ENCODE data around the gene RBPJL.

RBPJL gene

GRCh38 chr20:45361793-45362192 lies 55.2 kb downstream of the RBPJL start:
- no peak for DNase-seq (ENCODE audit: low spot score)

GRCh38 chr20:45362804-45363610 lies 56.4 kb downstream of the RBPJL start, which contains the start of gene SYS1:
SYS1 (plus strand) TSS chr20:45363156; CDS start chr20:45363532, 376 bp downstream.
- peak; percentile 98 for DNase-seq (ENCODE audit: low spot score)

DNA sequence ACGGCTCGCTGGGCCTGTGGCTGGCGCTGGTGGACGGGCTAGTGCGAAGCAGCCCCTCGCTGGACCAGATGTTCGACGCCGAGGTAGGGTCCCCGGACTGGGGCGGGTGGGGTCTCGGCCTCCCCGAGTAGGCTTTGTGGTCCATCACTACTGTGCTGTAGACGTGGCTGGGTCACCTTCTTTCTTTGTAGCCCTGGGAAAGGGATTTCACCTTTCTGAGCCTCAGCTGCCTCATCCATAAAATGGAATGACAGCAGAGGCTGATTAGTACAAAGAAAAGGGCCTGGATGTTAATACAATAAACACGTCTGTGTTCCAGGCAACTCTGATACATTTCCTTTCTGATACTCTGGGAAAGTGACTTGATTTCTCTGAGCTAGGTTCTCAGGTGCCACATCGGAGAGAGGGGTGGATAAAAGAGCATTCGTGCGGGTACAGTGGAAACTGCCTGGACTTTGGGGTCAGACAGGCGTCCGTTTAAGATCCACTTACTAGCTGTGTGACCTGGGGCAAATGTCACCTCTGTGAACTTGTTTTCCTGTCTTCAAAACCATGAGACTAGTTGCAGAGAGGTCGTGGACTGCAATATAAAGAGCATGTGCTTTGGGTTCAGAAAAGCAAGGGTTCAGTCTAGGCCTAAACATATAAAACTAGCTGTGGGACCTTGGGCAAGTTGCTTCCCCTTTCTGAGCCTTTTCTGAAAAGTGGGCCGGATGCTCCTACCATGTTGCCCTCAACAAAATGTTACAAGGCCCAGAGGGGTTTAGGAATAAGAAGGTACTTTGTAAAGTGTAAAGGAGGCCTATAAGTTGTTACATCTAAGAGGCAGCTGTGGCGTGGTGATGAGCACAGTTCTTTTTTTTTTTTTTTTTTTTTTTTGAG lies 57.2 kb downstream of the RBPJL start:
- no peak for DNase-seq (ENCODE audit: low spot score)

DNA sequence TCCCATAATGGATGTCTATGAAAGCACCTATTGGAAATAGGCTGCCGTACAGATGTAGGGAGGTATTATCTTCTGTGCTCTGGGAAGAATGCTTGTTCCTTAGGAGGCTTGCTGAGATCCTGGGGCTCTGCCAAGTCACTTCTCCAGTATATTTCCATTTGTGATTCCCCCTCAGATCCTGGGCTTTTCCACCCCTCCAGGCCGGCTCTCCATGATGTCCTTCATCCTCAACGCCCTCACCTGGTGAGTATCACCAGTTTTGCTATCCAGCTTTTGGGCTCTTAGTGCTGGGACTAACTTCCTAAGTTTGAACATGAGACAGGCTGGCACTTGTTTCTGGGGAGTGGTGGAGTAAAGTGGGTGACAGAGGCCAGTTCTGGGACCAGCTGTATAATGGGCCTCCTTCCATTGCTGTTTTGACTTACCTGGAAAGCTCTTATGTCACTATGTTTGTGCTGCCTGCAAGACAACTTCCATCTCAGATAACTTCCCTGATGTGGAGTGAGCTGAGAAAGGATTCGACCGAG lies 58.9 kb downstream of the RBPJL start:
- DNase-seq (ENCODE audit: low spot score) = no peak

DNA sequence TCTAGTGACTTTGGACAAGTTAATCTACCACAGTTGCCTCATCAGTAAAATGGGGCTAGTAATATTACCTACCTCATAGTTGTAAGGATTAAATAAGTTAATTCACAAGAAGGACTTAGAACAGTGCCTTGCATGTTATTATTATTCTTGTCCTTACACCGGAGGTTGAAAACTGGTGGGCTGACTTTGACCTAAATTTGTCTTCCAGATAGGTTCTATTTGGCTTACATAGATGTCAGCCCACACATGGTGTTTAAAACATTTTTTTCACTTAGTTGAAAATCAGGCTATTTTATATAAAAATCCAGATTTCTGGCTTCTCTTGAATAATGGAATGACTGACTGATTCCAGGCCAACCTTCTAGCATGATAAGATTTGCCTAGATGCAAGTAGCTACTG lies 59.6 kb downstream of the RBPJL start:
- no peak for DNase-seq (ENCODE audit: low spot score)

GRCh38 chr20:45366631-45367030 lies 60.0 kb downstream of the RBPJL start:
- no peak for DNase-seq (ENCODE audit: low spot score)

- DNase-seq (ENCODE audit: low spot score) = no peak
Measured at GRCh38 chr20:45367126-45367525, 60.5 kb downstream of the RBPJL start.

All from AG20443 (cell line).